ENCODE results near the gene MOK. TPM values are rescaled to one million over a fixed set of nuclear protein-coding genes. Genes with fewer than 3 reads are reported as not detected.

Gene MOK
- total RNA-seq, 1 donor from 2014 or later: 38.7 TPM

DNA sequence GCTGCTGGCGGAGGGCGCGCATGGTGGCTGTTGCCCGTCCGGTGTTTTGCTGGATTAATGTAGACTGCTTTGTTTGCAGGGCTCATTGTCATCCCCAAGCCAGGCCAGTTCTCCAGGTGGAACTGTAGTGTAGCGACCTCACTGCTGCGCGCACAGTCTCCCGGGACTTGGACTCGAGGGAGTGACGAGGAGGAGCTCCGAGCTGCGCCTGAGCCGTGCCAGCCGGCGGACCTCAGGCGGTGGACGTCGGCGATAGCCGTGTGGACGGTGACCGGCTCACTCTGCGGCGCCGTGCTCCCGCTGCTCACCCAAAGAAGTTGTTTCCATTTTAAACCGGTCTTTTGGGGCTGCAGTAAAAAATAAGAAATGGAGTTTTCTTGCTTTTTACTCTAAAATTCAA lies 82.2 kb downstream of the MOK start:
- TF ChIP-seq, protein P1, sequence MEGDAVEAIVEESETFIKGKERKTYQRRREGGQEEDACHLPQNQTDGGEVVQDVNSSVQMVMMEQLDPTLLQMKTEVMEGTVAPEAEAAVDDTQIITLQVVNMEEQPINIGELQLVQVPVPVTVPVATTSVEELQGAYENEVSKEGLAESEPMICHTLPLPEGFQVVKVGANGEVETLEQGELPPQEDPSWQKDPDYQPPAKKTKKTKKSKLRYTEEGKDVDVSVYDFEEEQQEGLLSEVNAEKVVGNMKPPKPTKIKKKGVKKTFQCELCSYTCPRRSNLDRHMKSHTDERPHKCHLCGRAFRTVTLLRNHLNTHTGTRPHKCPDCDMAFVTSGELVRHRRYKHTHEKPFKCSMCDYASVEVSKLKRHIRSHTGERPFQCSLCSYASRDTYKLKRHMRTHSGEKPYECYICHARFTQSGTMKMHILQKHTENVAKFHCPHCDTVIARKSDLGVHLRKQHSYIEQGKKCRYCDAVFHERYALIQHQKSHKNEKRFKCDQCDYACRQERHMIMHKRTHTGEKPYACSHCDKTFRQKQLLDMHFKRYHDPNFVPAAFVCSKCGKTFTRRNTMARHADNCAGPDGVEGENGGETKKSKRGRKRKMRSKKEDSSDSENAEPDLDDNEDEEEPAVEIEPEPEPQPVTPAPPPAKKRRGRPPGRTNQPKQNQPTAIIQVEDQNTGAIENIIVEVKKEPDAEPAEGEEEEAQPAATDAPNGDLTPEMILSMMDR (IDR thresholded peaks at IDR 0.05; ENCODE audit: unreplicated experiment): no peak
- Mint-ChIP-seq H3K9me3 (ENCODE audit: low read depth) (no peaks in the 10 kb centered on the region), H3K27me3 (no peaks in the 10 kb centered on the region), H3K27ac (no peak overlapping the region), H3K4me1 (ENCODE audit: low read depth) (no peaks in the 10 kb centered on the region), H3K4me3 (ENCODE audit: low read depth) (no peak overlapping the region), H3K36me3 (ENCODE audit: insufficient read depth) (peaks cover 10% of the 10 kb centered on the region)
- DNase-seq (ENCODE audit: low spot score, unreplicated experiment): no peak

- Mint-ChIP-seq H3K9me3 (ENCODE audit: low read depth) (no peaks in the 10 kb centered on the region), H3K4me1 (ENCODE audit: low read depth) (no peaks in the 10 kb centered on the region), H3K36me3 (ENCODE audit: insufficient read depth) (peaks cover 10% of the 10 kb centered on the region), H3K27me3 (no peaks in the 10 kb centered on the region), H3K27ac (peak overlapping the region; percentile 81), H3K4me3 (ENCODE audit: low read depth) (no peak overlapping the region)
- no peak for DNase-seq (ENCODE audit: low spot score, unreplicated experiment)
- TF ChIP-seq, protein P1 (IDR thresholded peaks at IDR 0.05; ENCODE audit: unreplicated experiment): no peak
These were observed 82.9 kb downstream of the MOK start for GRCh38 chr14:102222009-102222575.

DNA sequence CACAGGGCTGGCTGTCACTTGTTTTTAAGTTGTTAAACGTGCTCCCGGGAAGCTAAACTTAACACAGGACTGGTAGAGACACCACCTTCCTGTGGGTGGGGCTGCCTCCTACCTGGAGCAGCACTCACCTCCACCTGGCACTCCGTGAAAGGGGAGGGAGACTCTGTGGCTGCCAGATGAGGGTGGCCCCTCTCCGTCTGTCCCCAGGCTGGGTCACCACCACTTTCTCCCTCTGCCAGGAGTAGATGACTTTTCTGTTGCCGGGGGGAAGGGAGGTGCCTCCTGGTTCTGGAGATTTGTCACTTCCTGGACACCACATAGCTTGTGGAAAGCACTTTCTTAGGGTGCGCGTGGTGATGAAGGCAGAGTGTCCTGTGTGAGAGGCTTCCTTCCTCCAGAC lies 83.9 kb downstream of the MOK start:
- Mint-ChIP-seq H3K36me3 (ENCODE audit: insufficient read depth) (peaks cover 10% of the 10 kb centered on the region), H3K4me3 (ENCODE audit: low read depth) (no peak overlapping the region), H3K27ac (no peak overlapping the region), H3K9me3 (ENCODE audit: low read depth) (no peaks in the 10 kb centered on the region), H3K27me3 (no peaks in the 10 kb centered on the region), H3K4me1 (ENCODE audit: low read depth) (no peaks in the 10 kb centered on the region)
- TF ChIP-seq, protein P1 (IDR thresholded peaks at IDR 0.05; ENCODE audit: unreplicated experiment): no peak
- DNase-seq (ENCODE audit: low spot score, unreplicated experiment): no peak

- H3K27ac Mint-ChIP-seq: no peak overlapping the region
- no peak for DNase-seq (ENCODE audit: low spot score, unreplicated experiment)
These were observed 84.9 kb downstream of the MOK start for GRCh38 chr14:102220031-102220430.

DNA sequence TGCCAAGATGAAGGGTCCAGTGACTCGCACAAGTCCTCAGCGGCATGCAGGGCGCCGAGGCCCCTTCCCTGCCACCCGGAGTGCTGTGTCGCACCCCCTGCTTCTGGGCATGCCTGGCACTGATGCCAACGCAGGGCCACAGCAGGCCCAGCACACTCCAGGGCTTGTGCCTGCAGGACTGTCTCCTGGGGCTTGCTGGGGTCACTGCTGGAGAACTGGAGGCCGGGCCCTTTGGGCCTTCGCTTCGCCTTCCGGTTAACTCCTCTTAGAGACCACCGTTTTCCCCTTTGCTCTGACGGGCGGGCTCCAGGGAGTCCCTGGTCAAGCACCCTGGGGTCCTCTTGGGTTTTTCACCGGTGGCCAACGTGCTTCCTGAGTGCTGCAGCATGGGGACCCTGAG lies 85.6 kb downstream of the MOK start:
- Mint-ChIP-seq H3K36me3 (ENCODE audit: insufficient read depth) (peaks cover 5% of the 10 kb centered on the region), H3K27me3 (no peaks in the 10 kb centered on the region), H3K4me1 (ENCODE audit: low read depth) (peaks cover 2% of the 10 kb centered on the region), H3K4me3 (ENCODE audit: low read depth) (no peak overlapping the region), H3K9me3 (ENCODE audit: low read depth) (no peaks in the 10 kb centered on the region), H3K27ac (no peak overlapping the region)
- TF ChIP-seq, protein P1 (IDR thresholded peaks at IDR 0.05; ENCODE audit: unreplicated experiment): no peak
- no peak for DNase-seq (ENCODE audit: low spot score, unreplicated experiment)

More at GRCh38 chr14:102220031-102220430, 84.9 kb downstream of the MOK start:
- Mint-ChIP-seq H3K4me3 (ENCODE audit: low read depth) (no peak overlapping the region), H3K9me3 (ENCODE audit: low read depth) (no peaks in the 10 kb centered on the region), H3K4me1 (ENCODE audit: low read depth) (peaks cover 2% of the 10 kb centered on the region), H3K27me3 (no peaks in the 10 kb centered on the region), H3K36me3 (ENCODE audit: insufficient read depth) (peaks cover 10% of the 10 kb centered on the region)
- TF ChIP-seq, protein P1 (IDR thresholded peaks at IDR 0.05; ENCODE audit: unreplicated experiment): no peak

Measured in progenitor cell of endocrine pancreas (in vitro differentiated cells).